IPS-NIHi11 (cell line): ENCODE data around the gene ACAA1.
"Not testable (repeated sequence)": the region's sequence is repeated elsewhere in the genome, so short reads cannot be mapped to it uniquely, and the experiment has no call there.

ENCODE experiments used
- DNase-seq: peaks from one replicate; pipeline ENCODE4 v3.0.0; 2012; ENCODE audit warnings: mixed read lengths, low spot score

The ACAA1 gene, protein sequence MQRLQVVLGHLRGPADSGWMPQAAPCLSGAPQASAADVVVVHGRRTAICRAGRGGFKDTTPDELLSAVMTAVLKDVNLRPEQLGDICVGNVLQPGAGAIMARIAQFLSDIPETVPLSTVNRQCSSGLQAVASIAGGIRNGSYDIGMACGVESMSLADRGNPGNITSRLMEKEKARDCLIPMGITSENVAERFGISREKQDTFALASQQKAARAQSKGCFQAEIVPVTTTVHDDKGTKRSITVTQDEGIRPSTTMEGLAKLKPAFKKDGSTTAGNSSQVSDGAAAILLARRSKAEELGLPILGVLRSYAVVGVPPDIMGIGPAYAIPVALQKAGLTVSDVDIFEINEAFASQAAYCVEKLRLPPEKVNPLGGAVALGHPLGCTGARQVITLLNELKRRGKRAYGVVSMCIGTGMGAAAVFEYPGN

GRCh38 chr3:38136777-38137614, at the start of gene ACAA1:
Gene ACAA1 (minus strand): TSS chr3:38137127. CDS start chr3:38137035, 92 bp downstream.
- DNase-seq: peak; percentile 95

- DNase-seq: no peak
These were observed 40.3 kb upstream of the ACAA1 start for GRCh38 chr3:38177181-38177580.

DNA sequence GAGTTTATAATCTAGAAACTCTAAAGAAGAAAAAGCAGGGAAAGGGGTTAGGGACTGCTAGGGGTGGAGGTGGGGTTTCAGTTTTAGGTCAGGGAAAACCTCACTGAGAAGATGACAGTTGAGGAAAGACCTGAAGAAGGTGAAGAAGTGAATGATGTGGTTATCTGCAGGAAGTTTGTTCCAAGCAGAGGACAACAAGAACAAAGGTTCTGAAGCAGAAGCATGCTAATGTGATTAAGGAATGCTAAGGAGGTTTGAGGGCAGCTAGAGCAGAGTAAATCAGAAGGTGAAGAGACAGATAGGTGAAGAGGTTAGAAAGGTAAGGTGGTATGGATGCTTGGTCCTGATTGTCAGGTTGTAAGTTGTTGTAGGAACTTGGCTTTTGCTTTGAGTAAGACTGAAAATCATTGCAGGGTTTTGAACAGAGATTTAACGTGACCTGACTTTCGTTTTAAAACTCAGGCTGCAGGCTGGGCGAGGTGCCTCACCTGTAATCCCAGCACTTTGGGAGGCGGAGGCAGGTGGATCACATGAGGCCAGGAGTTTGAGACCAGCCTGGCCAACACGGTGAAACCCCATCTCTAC, 37.0 kb upstream of the ACAA1 start:
- no peak for DNase-seq

GRCh38 chr3:38171622-38172021, 34.7 kb upstream of the ACAA1 start:
- DNase-seq: no peak

DNA sequence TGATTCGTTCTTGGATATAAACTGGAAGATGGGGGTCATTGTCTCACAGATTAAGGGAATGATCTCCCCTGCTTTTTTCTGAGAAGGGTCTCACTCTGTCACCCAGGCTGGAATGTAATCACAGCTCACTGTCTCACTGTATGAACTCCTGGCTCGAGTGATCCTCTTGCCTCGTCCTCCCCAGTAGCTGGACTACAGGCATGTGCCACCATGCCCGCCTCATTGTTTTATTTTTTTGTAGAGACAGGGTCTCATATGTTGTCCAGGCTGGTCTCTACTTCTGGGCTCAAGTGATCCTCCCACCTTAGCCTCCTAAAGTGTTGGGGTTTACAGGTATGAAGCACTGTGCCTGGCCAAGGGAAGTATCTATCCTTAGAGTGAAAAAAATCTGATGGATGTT, 33.8 kb upstream of the ACAA1 start:
- no peak for DNase-seq

DNA sequence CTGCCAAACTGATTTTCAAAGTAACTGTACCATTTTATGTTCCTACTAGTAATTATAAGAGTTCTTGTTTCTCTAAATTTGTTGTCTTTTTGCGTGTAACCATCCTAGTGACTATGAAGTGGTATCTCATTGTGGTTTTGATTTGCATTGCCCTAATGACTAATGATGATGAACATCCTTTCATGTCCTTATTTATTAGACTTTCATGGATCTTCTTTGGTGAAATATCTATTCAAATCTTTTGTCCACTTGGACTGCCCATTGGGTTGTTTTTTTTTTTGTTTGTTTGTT, 32.0 kb upstream of the ACAA1 start:
- no peak for DNase-seq

- no peak for DNase-seq
These were observed 31.5 kb upstream of the ACAA1 start for GRCh38 chr3:38168151-38169026.

- no peak for DNase-seq
These were observed 30.7 kb upstream of the ACAA1 start for GRCh38 chr3:38167591-38167990.

- DNase-seq: no peak
These were observed 28.9 kb upstream of the ACAA1 start for GRCh38 chr3:38165722-38166387.

DNA sequence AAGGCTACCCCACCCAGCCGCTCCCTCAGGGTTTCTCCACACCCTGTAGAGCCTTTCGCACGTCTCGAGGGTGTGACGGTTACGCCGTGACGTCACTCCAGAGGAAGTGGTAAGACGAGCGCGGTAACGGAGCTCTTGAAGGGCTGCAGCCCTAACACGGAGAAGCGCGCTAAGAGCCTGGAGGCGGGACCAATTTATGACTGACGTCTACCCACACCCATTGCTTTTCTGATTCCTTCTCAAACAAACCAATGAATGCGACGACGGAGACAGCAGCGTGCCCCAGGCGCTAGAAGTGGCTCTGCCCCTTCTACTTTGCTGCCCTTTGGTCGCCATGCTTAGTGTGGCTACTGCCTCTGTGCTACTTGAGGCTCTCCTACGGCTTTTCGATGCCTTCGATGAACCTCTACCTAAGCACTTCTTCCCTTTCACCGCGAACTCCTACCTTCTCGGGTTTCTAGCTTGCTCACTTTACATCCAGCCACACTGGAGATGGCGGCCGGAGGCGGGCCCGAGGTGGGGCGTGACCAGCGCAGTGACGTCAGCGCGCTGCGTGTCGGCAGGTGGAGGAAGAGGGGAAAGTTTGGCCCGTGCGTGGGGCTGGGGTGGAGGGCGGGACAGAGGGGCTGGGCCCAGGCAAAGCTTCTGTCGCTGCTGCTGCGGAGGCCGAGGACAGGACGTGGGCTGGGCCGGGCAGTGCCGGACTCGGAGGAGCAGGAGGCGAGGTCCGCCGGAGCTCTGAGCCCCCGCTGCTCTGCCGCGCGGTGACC, 28.2 kb upstream of the ACAA1 start, which contains the start of gene OXSR1:
TSS of gene OXSR1 (plus strand) at position 586 of the 770 bp plus-strand sequence. CDS start 340 bp downstream, outside the sequence.
- peak; percentile 95 for DNase-seq

GRCh38 chr3:38164643-38164951, 27.7 kb upstream of the ACAA1 start:
- no peak for DNase-seq

GRCh38 chr3:38163841-38164642, 27.1 kb upstream of the ACAA1 start:
- DNase-seq: no peak

- no peak for DNase-seq
These were observed 26.4 kb upstream of the ACAA1 start for GRCh38 chr3:38163117-38163840.

DNA sequence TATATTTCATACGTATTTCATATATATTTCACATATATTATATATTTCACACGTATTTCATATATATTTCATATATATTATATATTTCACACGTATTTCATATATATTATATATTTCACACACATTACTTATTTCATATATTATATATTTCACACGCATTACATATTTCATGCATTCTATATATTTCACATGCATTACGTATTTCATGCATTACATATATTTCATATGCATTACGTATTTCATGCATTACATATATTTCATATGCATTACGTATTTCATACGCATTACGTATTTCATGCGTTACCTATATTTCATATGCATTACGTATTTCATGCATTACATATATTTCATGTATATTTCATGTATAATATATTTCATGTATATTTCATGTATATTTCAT, 23.8 kb upstream of the ACAA1 start:
- DNase-seq: not testable (repeated sequence)

- DNase-seq: no peak
These were observed 21.5 kb upstream of the ACAA1 start for GRCh38 chr3:38158472-38158871.

DNA sequence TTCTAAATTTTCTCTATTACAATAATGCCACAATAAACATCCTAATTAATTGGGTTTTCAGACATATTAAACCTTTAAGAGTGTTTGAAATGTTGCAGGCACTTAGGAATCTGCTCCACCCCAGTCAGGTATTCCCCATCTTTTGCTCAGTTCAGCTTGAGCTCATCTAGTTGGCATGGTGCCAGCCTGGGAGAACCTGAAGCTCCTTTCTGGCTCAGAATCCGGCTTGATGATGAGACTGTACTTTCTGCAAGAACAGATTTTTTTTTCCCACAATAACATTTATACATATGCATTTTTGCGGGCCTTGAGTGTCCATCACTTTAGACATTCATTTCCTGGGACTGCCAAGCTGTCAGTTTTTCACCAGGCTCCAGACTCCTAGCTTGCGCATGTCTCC, 20.7 kb upstream of the ACAA1 start:
- DNase-seq: no peak

DNA sequence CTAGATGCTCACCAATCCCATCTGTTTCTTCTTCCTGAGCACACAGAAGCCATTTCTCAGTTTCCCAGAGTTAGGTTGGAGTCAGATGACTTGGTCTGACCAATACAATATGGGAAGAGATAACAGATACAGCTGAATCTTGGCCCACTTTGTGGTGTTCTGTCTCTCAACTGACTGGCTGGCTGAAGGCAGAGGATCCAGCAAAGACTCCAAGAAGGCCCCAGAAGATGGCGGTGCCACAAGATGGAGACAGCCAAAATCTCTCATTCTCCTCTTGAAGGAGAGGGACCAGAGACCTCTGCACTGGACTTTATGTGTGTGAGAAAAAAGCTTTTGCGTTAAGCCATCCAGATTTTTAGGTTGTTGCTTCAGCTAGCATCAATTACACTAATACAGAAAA, 20.2 kb upstream of the ACAA1 start:
- no peak for DNase-seq

GRCh38 chr3:38155825-38156224, 18.9 kb upstream of the ACAA1 start:
- no peak for DNase-seq

- peak; percentile 24 for DNase-seq
These were observed 17.8 kb upstream of the ACAA1 start for GRCh38 chr3:38154625-38155255.
